ENCODE data around the gene CCNQ. TPM values are rescaled to one million over a fixed set of nuclear protein-coding genes. Genes with fewer than 3 reads are reported as not detected.

CCNQ gene
- 33.4 TPM for polyA plus RNA-seq (2012; ENCODE audit: insufficient read length, low read depth)

GRCh38 chrX:153598541-153599191 is at the start of gene CCNQ:
Gene CCNQ (minus strand): TSS chrX:153599139. CDS start chrX:153599073, 66 bp downstream.
- TF ChIP-seq TAF1 (IDR thresholded peaks at IDR 0.05; ENCODE audit: borderline replicate concordance, insufficient read depth, low read length), result no peak
- TF ChIP-seq REST (IDR thresholded peaks at IDR 0.05; ENCODE audit: insufficient read depth in 1 of 2, low read depth in 2 of 2, low read length in 2 of 2), result no peak
- TF ChIP-seq SIN3A (IDR thresholded peaks at IDR 0.05; ENCODE audit: borderline replicate concordance, insufficient read depth, low read length), result no peak
- TF ChIP-seq POLR2AphosphoS5 (IDR thresholded peaks at IDR 0.05; ENCODE audit: low read depth, low read length), result no peak; the same call in 1 of the 2 replicates
- no peak for TF ChIP-seq FOXP2 (optimal IDR thresholded peaks at IDR 0.05; ENCODE audit: borderline replicate concordance, extremely low read depth, extremely low read length, insufficient read depth)

- TF ChIP-seq FOXP2 (optimal IDR thresholded peaks at IDR 0.05; ENCODE audit: borderline replicate concordance, extremely low read depth, extremely low read length, insufficient read depth) (no peak), SIN3A (IDR thresholded peaks at IDR 0.05; ENCODE audit: borderline replicate concordance, insufficient read depth, low read length) (no peak), POLR2AphosphoS5 (IDR thresholded peaks at IDR 0.05; ENCODE audit: low read depth, low read length) (no peak)
These were observed 48.8 kb upstream of the CCNQ start for GRCh38 chrX:153647461-153648357.

- no peak for TF ChIP-seq TAF1 (IDR thresholded peaks at IDR 0.05; ENCODE audit: borderline replicate concordance, insufficient read depth, low read length)
- TF ChIP-seq REST (IDR thresholded peaks at IDR 0.05; ENCODE audit: insufficient read depth in 1 of 2, low read depth in 2 of 2, low read length in 2 of 2), result no peak
- no peak for TF ChIP-seq SIN3A (IDR thresholded peaks at IDR 0.05; ENCODE audit: borderline replicate concordance, insufficient read depth, low read length)
- no peak for TF ChIP-seq POLR2AphosphoS5 (IDR thresholded peaks at IDR 0.05; ENCODE audit: low read depth, low read length)
- TF ChIP-seq FOXP2 (optimal IDR thresholded peaks at IDR 0.05; ENCODE audit: borderline replicate concordance, extremely low read depth, extremely low read length, insufficient read depth), result no peak
These were observed 47.9 kb upstream of the CCNQ start, which contains the start of gene DUSP9 for GRCh38 chrX:153646620-153647373. Gene DUSP9 (plus strand): TSS chrX:153647203. CDS start chrX:153647954, 751 bp downstream.

GRCh38 chrX:153645921-153646488 is 47.1 kb upstream of the CCNQ start:
- TF ChIP-seq REST (IDR thresholded peaks at IDR 0.05; ENCODE audit: insufficient read depth in 1 of 2, low read depth in 2 of 2, low read length in 2 of 2) (no peak), POLR2AphosphoS5 (IDR thresholded peaks at IDR 0.05; ENCODE audit: low read depth, low read length) (no peak), FOXP2 (optimal IDR thresholded peaks at IDR 0.05; ENCODE audit: borderline replicate concordance, extremely low read depth, extremely low read length, insufficient read depth) (no peak), TAF1 (IDR thresholded peaks at IDR 0.05; ENCODE audit: borderline replicate concordance, insufficient read depth, low read length) (no peak), SIN3A (IDR thresholded peaks at IDR 0.05; ENCODE audit: borderline replicate concordance, insufficient read depth, low read length) (no peak)

Data from PFSK-1 (cell line).